NCI-H82 (cell line): ENCODE data around the gene EIF3K.

ENCODE experiments used
- DNase-seq: peaks from one replicate; lab custom pipeline; 2025; lab: John Stamatoyannopoulos, UW

Gene EIF3K

DNA sequence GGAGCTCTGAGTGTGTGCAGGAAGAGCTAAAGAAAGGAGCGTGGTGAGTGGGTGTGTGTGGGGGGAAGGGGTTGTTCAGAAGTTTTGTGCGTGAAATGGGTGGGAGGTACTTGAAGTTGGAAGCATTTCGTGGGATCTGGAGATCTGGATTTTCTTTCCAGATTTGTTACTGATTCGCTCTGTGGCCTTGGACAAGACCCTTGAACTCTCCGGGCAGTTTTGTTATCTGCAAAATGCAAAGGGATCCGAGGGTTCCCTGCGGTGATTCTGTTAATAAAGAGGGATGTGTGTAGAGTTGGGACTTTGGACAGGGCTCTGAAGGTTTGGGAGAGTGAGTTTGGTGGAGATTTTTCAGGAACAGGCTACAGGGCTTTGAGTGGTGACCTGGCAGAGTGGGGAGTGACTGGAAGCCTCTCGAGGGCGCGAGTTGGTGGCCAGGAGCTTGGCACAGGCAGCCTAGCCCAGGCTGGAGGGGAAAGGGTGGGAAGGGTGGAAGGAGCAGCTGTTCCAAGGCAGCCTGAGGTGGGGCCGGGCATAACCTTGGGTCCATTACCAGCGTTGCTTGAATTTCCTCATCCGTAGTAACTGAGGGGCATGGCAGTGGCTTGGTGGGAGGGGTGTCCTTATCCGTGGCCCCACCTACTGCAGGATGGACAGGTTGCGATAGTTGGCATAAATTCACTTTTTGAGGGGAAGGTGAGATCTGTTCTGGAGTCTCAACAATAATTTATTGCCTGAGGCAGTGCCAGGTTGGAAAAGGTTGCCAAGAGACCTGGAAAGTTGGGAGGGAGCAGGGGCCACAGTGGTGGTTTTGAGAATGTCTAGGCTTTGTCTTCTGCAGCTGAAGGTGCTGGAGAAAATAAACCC is 30.6 kb downstream of the EIF3K start:
- peak; percentile 45 for DNase-seq

DNA sequence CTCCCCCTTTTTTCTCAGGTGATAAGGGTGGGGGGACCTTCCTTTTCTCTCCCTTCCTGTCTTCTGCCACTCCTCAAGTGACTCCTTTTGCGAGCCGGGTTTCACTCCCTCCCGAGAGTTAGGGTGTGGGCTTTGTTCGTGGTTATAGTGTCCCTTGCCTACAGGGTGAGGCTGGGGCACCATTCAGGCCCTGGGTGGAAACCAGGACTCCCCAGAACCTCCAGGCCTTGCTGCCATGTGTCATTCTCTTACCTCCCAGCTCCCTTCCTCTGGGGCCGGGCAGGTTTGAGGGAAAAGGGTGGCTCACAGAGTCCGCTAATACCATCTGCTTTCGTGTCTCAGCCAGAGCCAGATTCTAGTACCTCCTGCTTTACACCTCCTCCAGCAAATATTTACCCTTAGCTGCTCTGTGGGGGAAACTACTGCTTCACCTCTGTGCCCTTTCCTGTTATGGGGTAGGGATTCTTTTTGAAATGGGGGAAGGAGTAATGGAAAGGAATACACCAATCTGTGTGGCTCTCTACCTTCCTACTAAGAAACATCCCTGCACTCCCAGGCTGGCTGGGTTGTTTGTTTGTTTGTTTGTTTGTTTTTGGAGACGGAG is 31.3 kb downstream of the EIF3K start:
- DNase-seq, result peak; percentile 59

DNA sequence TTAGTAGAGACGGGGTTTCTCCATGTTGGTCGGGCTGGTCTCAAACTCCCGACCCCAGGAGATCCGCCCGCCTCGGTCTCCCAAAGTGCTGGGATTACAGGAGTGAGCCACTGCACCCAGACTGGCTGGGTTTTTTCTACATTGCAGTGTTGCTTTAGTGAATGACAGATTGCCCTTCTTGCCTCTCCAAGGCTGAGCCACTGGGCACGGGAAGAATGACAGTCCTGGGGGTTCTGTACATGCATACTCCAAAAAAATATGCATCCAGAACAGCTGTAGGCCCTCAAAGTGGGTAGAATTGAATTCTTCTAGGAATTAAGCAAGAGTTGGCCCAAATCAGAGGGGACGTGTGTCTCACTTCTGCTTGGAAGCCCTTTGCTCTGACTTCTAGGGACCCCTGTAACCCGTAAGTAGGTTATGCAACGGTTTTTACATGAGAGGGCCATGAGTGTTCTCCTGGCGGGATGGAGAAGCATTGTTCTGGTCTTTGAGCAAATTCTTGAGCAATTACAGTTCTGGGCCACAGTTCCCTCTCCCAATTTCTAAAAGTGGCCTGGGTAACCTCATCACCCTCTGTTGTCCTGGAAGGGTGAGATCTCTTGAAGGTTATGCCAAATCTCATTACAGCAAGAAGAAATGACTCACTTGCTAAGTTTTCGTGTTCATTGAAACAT is 32.1 kb downstream of the EIF3K start:
- no peak for DNase-seq

DNA sequence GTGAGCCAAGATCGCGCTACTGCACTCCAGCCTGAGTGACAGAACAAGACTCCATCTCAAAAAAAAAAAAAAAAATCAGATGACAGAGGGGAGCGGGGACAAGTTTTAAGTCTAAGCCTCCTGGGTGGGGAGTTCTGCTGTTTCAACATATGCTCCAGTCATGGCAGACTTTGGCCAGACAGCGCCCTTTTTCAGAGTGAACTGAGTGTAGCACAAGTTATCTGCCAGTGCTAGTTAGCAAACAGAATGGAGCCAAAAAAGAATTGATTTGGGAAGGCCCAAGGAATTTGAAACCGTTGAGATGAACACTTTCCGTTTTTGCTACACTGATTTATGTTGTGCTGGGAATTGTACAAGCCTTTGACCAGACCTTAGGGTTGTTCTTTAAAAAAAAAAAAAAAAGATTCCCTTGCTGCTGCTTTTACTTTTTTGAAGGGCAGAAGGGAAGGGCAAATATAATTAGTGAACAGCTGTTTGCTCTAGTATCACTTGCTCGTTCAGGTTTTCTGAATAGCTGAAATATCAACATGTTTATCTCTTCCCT is 34.1 kb downstream of the EIF3K start:
- peak; percentile 77 for DNase-seq

DNA sequence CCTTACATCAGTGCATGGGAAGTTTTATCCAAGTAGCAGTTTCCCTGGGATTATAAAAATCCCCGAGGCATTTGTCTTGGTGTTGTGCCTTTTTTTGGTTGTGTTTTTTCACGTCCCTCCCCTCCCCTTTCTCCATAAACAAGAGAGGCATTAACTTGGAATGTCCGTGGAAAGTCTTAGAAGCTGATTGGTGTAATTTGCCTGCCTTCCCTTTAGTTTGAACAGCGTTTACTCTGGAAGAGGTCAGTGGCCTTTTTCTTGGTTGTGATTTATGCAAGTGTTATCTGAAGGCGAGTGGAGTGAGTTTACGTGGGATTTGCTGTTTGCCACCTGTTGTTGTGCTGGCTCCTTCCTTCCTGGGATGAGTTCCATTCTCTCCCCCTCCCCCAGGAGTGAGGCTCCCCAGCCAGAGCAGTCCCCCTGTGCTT is 35.7 kb downstream of the EIF3K start:
- DNase-seq, result peak; percentile 77

DNA sequence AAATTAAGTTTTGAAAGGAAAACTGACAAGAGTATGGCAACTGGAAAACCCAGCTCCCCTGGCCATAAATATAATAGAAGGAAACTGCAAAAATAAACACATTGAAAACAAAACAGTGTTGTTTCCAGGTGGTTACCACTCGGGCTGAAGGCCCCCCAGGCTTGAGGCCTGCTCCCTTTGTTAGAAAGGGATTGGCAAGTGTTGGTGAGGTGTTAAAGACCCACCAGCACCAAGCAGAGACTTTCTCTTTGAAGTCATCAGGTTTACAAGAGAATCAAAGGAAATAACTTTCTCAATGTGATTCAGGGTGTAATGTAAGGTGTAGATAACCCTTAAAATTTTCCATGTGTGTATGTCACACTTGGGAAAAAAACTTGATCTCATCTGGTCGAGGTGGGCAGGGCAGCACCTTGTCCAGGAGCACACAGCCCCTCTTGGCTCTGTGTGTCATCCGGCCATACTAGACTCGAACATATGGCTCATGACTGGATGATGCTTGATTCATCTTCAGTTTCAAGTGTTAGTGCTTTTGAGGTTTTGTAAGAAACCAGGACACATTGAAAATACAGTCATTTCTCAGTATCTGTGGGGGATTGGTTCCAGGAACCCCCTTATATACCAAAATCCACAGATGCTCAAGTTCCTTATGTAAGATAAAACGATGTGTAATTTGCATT is 36.3 kb downstream of the EIF3K start:
- no peak for DNase-seq

DNA sequence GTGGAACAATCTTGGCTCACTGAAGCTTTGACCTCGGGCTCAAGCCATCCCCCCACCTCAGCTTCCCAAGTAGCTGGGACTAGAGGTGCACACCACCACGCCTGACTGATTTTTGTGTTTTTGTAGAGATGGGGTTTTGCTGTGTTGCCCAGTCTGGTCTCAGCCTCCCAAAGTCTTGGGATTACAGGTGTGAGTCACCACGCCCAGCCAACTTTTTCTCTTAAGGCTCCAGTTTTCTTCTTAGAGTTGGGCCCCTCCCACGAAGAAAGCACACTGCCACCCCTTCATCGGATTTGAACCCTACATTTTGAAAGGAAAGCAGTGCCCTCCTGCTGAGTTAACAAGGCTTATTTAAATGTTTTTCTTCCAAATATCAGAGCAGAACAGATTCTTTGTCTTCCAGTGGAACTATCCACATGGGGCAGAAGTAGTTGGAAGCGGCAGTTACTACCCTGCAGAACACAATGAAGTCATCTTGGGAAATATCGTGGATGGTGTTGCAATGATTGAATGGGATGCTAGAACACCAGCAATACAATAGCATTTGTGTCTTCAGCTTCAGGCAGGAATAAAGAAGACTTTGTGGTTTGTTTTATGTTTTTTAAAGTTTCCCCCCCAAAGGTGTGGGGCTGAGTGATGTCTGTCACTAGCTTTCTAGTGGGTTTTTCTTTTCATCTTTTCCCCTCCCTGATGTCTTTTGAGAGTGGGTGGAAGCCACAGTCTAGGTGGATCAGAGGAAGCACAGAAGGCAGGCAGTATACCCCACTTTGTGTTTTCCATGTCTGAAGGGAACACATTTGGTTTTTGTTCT is 37.4 kb downstream of the EIF3K start:
- DNase-seq, result no peak

DNA sequence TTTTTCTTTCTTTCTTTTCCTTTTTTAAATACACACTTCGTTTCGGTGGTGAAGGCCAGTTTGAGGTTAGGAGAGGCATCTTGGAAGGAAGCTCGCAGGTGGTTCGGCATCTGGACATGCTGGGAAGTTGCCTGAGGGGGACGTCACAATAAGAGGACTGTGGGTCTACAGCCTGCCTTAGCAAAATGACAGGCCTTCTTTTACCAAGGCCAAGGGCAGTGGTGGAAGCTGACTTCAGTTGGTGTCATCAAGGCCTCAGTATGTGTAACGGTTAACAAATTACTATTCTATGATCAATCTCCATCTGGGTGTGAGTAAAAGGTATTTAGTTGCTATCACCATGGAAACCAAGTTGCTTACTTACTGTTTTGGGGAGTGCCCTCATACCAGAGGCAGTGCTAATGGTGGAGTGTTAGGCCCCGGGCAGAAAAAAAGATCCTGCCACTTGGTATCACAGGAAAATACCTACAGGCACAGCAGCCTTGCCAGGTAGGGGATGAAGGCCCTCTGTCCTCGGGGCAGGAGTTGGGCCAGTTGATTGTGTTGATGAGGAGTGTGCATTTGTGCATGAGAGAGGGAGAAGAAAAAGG is 38.7 kb downstream of the EIF3K start:
- no peak for DNase-seq

DNA sequence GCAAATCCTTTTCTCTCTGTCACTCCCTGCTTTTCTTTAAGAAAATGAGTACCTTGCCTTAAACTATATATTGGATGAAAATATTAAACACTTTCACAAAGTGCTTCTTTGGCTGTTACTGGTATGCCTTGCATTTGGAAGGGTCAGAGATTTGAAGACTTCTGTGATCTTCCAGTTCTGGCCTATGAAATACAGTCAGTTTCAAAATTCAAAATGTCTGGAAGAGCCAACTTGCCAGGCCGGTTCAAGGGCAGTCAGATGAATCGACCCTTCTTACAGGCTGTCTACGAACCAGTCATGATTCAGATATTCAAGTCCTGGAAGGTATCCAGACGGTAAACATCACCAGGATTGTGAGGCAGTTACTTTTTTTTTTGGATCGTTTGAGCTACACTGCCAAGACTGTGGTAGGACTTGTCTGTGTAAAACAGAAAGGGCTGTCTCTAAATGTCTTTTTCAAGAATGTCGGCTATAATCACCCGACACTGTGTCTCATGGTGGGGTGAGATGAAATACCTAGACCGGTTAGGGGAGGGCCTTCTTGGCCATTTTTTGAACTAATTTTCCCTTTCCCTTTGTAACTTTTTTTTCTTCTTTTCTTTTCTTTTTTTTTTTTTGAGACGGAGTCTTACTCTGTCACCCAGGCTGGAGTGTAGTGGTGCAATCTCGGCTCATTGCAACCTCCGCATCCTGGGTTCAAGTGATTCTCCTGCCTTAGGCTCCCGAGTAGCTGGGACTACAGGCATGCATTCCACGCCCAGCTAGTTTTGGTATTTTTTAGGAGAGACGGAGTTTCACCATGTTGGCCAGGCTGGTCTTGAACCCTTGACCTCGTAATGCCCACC is 39.7 kb downstream of the EIF3K start:
- DNase-seq, result no peak

DNA sequence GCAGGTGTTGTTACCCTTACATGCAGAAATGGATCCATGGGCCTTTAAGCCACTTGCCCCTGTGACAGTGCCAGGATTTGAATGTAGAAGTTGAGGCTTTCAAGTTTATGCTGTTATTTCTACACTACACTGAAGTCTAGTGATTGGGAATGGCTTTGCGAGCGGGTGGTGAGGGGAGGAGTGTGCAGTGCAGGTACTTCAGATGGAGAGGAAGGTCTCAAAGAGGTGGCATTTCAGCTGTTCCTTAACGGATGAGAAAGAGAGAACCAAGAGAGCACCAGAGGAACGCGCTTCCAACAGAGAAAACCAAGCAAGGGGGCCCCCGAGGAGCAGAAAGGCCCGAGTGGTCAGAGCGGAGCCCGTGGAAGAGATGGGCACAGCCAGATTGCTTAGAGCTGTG is 41.7 kb downstream of the EIF3K start:
- no peak for DNase-seq

DNA sequence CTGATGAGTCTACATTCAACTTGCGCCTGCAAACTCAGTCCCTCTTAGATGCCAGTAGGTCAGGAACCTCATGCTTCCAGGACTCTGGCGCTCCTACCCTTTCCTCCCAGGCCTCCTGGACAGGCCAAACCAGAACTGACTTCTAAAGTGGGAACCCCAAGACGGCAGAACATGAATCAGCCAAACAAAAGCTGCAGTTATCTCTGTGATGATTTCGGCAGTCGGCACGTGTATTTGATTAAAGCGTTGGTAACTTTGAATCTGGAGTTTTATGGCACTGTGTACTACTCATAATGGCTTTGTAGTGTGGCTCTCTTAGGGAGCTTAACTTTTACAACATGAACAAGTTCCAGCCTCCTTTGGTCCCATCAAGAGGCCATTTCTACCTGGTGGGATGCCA is 42.1 kb downstream of the EIF3K start:
- no peak for DNase-seq

DNA sequence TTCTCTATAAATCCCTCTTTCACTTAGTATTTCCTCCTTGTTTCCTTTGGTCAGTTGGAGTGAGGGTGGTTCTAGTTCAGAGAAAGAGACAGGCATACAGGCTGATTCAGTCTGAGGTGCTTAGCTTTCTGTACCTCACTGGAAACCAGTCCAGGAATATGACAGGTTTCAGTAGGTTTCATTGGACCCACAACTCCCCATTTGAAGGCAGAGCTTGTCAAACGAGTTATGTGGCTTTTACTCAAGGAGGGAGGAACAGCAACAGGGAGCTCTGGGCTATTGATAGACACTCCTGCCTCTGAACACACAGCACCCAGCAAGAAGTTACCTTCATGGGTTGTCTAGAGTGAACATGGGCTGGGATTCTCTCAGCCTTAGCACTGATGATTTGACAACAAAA is 43.0 kb downstream of the EIF3K start:
- DNase-seq, result no peak

DNA sequence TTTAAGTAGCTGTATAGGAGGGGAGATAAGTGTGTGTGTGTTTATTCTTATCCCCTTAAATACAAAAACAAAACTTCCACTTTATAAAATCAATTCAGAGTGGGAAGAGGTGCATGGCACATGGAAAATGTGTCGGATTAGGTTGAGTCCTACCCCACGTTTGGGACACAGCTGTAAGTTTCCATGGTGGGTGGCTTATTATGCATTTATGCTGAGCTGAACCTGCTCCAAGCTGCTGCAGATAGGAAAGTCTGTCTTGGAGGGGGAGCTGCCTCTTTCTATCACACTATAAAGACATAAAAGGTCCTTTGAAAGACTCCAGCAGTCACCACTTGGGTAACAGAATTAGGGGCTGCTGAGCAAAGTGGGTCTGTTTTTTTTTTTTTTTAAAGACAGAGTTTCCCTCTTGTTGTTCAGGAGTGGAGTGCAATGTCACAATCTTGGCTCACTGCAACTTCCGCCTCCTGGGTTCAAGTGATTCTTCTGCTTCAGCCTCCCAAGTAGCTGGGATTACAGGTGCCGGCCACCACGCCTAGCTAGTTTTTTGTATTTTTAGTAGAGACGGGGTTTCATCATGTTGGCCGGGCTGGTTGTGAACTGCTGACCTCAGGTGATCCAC is 43.7 kb downstream of the EIF3K start:
- DNase-seq, result no peak

DNA sequence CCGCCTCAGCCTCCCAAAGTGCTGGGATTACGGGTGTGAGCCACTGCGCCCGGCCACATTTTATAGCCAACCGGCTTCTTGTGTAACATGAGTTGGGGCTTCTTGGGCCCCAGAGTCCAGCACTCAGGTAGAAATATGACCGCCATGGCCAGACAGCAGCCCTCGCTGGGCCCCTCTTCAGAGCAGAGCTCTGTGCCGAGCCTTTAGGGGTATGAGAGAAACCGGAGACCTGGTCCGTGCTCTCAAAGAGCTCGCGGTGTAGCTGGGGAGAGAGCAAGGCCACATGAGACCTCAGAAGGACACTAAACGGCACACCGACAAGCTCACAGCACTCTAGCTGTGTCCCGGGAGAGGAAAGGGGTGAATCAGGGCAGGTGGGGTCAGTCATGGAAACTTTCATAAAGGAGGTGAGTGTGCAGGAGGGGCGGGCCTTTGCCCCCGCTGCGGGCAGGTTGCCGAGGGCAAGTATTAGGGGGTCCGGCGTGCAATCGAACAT is 44.2 kb downstream of the EIF3K start:
- no peak for DNase-seq

DNA sequence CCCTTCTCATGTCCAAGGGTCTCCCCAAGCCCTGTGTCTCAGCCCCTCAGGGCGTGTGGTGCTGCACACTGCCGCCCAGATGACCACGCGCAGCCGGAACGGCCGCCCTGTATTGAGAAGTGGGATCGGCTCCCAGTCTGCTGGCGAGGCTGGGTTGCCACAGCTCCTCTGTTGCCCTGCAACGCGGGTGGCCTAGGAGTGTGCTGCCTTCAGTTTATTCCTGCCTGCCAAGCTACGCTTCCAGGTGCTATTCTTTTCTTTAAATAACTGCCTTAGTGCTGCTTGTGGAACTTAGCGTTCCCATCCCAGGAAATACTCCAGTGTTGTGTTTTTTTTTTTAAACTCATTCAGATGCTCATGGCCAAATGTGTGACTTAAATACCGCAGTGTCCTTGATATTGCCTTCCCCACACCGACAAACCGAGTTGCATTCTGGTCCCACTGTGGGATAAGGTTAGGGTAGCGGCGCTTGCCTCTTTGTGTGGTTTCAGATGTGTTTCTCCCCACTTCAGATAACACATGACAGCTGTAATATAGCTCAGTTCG is 45.0 kb downstream of the EIF3K start:
- DNase-seq, result no peak

DNA sequence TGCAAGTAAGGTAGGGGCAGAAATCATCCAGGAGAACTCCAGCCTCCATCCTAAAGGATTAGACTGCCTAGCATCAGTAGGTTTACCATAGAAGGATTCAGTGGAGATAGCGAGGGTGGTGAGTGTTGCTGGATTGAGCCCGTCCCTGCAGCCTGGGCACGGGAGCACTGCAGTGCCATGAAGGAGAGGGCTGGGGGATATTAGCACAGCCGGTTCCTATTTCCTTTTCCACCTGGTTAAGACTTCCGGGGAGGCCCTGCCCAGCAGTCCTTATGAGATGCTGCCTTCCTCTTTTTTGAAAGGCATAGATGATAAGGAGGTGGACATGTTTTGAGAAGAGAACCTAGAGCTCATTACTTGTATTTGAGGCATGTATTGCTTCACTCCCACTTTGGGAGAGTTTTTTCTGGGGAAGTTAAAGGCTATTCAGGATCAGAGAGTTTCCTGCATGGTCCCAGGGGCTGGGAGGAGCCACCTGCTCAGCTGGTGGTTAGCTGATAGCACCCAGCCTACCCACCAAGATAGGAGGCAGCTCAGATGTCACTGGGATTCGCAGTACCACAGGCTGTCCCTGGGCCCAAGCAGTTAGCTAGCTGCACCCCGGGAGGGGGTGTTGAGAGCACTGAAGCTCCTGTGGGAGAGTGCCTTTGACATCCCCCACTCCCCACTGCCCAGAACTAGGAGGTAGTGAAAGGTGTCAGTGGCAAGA is 45.7 kb downstream of the EIF3K start:
- DNase-seq, result no peak

DNA sequence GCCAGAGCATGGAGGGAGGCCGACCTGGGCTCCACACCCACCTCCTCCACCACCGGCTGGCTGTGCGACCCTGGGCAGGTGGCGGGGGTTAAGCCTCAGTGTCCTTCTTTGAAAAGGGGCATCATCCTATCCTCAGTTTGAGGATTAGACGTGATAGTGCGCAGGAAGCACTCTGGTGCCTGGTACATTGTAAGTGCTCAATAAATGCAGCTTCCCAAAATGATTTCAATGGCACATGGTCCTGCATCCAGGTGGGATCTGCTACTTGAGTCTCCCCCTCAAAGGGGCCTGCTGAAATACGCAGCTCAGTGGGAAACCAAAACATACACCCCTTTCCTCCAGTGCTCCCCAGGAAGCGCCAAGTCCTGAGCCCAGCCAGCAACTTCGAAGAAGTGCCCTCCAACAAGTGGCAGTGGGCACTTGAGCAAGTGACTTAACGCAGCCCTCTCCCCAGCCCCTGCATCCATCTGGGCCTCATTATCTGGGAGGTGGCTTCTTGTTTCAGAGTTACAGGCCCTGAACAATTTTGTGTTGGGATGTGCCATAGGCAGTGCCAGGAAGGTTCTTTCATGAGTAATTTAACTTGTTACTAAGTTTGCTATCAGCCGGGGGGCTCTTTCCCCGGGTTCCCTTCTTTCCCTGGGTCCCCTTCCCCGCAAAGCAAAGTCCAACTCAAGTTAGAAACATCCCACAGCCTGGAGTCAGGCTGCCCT is 46.4 kb downstream of the EIF3K start:
- no peak for DNase-seq
